Stimulated activated CD4-positive, alpha-beta T cell treated with anti-CD3 and anti-CD28 coated beads, Interleukin-12 subunit alpha, Interleukin-12 subunit beta, amount 100 ng/mL, for 4 hours (primary cell): Measurements from ENCODE around the gene MOB3A.
"Not testable (repeated sequence)": the region's sequence is repeated elsewhere in the genome, so short reads cannot be mapped to it uniquely, and the experiment has no call there.

Experiments
- DNase-seq: peaks from one replicate; pipeline ENCODE4 v3.0.0-alpha.2; 2020

Gene MOB3A

GRCh38 chr19:2044709-2045500 is 51.2 kb downstream of the MOB3A start:
- no peak for DNase-seq

DNA sequence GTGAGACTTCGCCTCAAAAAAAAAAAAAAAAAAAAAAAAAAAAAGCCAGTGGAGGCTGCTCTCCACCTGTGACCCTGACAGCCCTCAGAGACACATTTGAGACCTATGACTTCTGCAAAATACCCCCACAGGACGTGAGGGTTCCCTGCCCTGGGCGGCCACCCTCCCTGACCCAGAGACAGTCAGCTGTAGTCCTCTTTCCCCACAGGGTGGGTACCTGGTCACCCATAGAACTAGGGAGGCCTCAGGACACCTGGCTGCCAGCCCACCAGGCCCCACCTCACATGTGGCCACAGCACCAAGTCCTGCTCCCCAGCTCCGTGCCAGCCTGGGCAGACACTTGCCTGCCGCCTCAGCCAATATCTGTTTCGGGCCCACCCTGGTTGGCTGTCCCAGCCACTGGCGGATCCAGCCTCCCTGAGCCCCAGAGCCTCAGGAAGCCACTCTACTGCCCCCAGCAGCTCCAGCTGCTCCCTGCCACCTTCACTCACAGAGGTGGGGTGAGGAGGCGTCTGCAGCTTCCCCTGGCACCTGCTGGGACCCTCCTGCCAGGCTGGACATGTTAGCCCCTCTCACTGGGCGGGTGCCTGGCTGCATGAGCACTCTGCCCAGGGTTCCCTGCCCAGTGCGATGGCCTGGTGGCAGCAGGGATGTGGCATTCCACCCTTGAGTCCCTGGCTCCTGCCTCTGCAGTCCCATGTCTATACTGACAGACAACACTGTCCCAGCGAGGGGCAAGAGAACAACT is 52.0 kb downstream of the MOB3A start:
- no peak for DNase-seq

DNA sequence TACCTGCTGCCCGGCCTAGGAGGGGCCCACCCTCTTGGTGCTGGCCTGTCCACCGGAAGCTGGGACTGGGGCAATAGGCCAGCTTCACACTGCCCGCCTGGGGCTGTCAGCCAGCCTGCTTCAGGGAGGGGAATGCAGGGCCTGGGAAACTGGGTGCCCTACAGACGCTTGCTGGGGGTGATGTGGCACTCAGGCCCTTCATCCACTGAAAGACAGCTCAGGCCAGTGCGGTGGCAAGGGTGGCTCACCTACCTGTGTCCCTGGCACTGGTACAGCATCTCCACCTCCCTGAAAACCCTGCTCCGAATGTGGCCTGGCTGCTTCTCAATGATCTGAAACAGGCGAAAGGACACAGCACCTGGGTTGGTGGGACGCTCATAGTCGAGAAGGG is 52.9 kb downstream of the MOB3A start:
- no peak for DNase-seq

GRCh38 chr19:2042485-2043250 is 53.5 kb downstream of the MOB3A start:
- DNase-seq = no peak

DNA sequence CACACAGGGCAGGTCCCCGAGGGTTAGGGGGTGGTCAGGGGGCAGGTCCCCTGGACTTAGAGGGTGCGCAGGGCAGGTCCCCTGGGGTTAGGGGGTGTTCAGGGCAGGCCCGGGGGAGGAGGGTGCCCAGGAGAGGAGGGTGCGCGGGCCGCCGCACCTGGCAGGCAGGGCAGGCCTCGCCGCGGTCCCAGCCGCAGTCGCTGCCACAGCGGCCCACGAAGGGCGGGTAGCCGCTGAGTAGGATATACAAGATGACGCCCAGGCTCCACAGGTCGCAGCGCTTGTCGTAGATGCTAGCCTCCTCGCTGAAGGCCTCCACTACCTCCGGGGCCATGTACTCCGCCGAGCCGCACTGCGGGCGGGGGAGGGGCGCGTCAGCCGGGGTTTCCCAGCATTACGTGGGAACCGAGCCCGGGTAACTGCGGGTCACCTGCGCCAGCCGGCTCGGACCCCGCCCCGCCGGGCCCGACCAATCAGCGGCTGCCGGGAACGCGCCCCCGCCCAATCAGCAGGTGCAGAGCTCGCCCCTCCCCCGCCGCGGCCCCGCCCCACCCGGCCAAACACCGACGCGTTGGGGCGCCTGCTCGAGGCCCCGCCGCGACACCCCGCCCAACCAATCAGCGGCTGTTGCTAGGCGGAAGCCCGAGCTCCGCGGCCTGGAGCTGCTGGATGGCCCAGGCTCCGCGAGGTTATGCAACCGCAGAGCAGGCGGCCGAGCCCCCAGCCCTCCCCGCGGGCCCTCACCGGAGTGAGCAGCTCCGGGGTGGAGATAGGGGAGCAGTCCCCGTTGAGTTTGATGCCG is 54.2 kb downstream of the MOB3A start:
- peak; percentile 100 for DNase-seq

GRCh38 chr19:2041433-2041682 is 54.8 kb downstream of the MOB3A start:
- no peak for DNase-seq

GRCh38 chr19:2040647-2041432 is 55.3 kb downstream of the MOB3A start:
- no peak for DNase-seq

DNA sequence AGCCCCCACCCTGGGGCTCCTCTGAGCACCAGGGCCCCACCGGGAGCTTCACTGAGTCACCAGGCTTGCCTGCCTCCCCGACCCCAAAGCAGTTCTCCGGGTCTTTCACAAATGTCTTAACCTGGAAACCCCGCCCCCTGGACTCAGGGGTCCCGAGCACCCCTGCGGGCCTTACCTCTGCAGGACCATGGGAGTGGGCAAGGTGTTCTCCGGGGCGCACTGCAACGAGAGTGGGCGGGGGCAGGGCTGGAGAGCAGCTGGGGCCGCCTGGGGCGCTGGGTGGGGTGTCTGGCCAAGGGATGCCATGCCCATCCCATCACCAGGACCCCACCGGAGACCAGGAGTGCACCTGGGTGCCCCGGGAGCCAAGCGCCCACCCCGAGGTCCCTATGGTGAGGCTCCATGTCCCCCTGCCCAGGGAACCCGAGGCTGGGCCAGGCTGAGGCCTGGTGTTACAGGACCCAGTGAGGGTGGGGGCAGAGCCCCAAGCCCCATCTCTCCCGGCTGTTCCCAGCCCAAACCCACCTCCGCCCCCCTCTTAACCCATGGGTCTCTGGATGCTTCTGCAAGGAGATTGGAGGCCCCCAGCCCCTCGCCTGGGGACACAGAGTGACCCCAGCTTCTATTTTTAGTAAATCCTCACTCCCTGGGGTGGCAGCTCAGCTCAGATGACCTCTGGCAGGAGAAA is 56.0 kb downstream of the MOB3A start:
- DNase-seq = no peak

- DNase-seq = no peak
Observed at GRCh38 chr19:2039089-2039958, 56.8 kb downstream of the MOB3A start.

GRCh38 chr19:2038284-2039088 is 57.6 kb downstream of the MOB3A start:
- no peak for DNase-seq

GRCh38 chr19:2037651-2038255 is 58.4 kb downstream of the MOB3A start:
- no peak for DNase-seq

DNA sequence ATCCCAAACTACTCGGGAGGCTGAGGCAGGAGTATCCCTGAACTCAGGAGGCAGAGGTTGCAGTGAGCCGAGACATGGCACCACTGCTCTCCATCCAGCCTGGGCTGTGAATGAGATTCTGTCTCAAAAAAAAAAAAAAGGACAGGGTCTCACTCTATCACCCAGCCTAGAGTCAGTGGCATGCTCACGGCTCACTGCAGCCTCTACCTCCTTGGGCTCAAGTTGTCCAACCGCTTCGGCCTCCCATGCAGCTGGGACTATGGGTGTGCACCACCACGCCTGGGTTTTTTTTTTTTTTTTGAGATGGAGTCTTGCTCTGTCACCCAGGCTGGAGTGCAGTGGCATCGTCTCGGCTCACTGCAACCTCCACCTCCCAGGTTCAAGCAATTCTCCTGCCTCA is 59.7 kb downstream of the MOB3A start:
- no peak for DNase-seq

DNA sequence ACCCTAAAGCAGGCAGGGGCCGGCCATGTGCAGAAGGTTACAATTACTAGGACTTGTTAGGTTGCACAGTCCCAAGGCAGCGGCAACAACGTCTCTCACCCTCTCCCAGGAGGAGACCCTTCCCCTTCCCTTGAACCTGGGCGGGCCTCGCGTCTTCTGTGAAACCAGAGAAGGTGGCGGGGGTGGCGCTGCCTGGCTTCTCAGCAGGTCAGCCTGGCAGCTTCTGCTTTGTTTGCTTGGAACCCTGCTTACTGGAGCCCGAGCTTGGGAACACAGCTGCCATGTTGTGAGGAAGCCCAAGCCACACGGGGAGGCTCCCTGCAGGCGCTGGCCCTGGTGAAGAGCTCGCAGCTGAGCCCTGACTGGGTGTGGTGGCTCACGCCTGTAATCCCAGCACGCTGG is 60.5 kb downstream of the MOB3A start:
- DNase-seq = no peak

GRCh38 chr19:2034729-2035589 is 61.2 kb downstream of the MOB3A start:
- DNase-seq = peak; percentile 53

DNA sequence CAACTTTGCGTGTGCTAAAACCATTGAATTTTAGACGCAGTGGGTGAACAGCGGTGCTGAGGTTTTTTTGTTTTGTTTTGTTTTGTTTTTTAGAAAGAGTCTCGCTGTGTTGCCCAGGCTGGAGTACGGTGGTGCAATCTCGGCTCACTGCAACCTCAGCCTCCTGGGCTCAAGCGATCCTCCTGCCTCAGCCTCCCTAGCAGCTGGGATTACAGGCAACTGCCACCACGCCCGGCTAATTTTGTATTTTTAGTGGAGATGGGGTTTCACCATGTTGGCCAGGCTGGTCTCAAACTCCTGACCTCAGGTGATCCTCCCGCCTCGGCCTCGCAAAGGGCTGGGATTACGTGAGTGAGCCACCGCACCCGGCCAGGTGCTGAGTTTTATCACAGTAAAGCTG is 61.9 kb downstream of the MOB3A start:
- not testable (repeated sequence) for DNase-seq

DNA sequence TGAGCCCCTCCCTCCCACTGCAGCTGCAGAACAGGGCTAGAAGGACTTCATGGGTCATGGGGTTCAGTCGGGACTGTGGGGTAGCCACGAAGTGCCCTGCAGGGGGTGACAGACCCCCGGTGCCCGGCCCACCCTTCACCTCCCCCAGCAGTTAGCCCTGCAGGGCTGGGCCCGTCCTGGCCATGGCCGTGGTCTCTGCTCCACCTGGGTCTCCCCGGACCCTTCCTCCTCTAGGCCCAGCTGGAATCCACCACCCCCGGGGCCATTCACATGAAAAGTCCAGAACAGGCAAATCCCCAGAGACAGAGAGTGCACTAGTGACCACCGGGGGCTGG is 62.3 kb downstream of the MOB3A start:
- no peak for DNase-seq

- no peak for DNase-seq
Observed at GRCh38 chr19:2033115-2033824, 62.9 kb downstream of the MOB3A start.
